ENCODE results near the gene TMEM8B. TPM values are rescaled to one million over a fixed set of nuclear protein-coding genes. Genes with fewer than 3 reads are reported as not detected.

TMEM8B gene
- total RNA-seq, 1 donor from 2014 or later = 44.4 TPM

- H3K36me3 Mint-ChIP-seq (ENCODE audit: unreplicated experiment) = peaks cover 9% of the 10 kb centered on the region
- DNase-seq = no peak
- no peak for TF ChIP-seq CTCF (IDR thresholded peaks at IDR 0.05; ENCODE audit: partially characterized antibody, unreplicated experiment)
- H3K4me3 Mint-ChIP-seq (ENCODE audit: unreplicated experiment) = no peak overlapping the region
- H3K9me3 Mint-ChIP-seq (ENCODE audit: unreplicated experiment) = peaks cover 7% of the 10 kb centered on the region
- H3K27me3 Mint-ChIP-seq (ENCODE audit: unreplicated experiment) = peaks cover 8% of the 10 kb centered on the region
- H3K27ac Mint-ChIP-seq (ENCODE audit: unreplicated experiment) = no peak overlapping the region
- peaks cover 7% of the 10 kb centered on the region for H3K4me1 Mint-ChIP-seq (ENCODE audit: low read depth, unreplicated experiment)
Measured at GRCh38 chr9:35839926-35840325, 10.9 kb downstream of the TMEM8B start.

GRCh38 chr9:35840881-35841644, 12.0 kb downstream of the TMEM8B start:
- Mint-ChIP-seq H3K27ac (ENCODE audit: unreplicated experiment) (no peak overlapping the region), H3K9me3 (ENCODE audit: unreplicated experiment) (peaks cover 5% of the 10 kb centered on the region), H3K4me1 (ENCODE audit: low read depth, unreplicated experiment) (peaks cover 9% of the 10 kb centered on the region), H3K36me3 (ENCODE audit: unreplicated experiment) (peaks cover 5% of the 10 kb centered on the region), H3K4me3 (ENCODE audit: unreplicated experiment) (no peak overlapping the region), H3K27me3 (ENCODE audit: unreplicated experiment) (peaks cover 8% of the 10 kb centered on the region)
- no peak for TF ChIP-seq CTCF (IDR thresholded peaks at IDR 0.05; ENCODE audit: partially characterized antibody, unreplicated experiment)
- no peak for DNase-seq

DNA sequence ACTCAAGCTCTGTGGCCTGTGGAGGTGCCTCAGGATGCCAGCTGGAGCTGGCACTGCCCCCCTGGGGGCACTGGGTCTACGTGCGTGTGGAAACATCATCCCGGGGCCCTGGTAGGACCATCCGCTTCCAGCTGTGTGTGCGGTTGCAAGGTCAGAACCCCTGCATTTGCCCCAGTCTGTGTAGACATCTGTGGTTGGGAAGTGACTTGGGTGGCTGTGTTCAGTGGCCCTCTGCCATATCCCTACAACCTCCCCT, 12.5 kb downstream of the TMEM8B start:
- H3K27ac Mint-ChIP-seq (ENCODE audit: unreplicated experiment) = no peak overlapping the region
- H3K36me3 Mint-ChIP-seq (ENCODE audit: unreplicated experiment) = peaks cover 5% of the 10 kb centered on the region
- H3K4me1 Mint-ChIP-seq (ENCODE audit: low read depth, unreplicated experiment) = peaks cover 9% of the 10 kb centered on the region
- H3K9me3 Mint-ChIP-seq (ENCODE audit: unreplicated experiment) = peaks cover 5% of the 10 kb centered on the region
- H3K4me3 Mint-ChIP-seq (ENCODE audit: unreplicated experiment) = no peak overlapping the region
- TF ChIP-seq CTCF (IDR thresholded peaks at IDR 0.05; ENCODE audit: partially characterized antibody, unreplicated experiment) = no peak
- no peak for DNase-seq
- H3K27me3 Mint-ChIP-seq (ENCODE audit: unreplicated experiment) = peaks cover 8% of the 10 kb centered on the region

DNA sequence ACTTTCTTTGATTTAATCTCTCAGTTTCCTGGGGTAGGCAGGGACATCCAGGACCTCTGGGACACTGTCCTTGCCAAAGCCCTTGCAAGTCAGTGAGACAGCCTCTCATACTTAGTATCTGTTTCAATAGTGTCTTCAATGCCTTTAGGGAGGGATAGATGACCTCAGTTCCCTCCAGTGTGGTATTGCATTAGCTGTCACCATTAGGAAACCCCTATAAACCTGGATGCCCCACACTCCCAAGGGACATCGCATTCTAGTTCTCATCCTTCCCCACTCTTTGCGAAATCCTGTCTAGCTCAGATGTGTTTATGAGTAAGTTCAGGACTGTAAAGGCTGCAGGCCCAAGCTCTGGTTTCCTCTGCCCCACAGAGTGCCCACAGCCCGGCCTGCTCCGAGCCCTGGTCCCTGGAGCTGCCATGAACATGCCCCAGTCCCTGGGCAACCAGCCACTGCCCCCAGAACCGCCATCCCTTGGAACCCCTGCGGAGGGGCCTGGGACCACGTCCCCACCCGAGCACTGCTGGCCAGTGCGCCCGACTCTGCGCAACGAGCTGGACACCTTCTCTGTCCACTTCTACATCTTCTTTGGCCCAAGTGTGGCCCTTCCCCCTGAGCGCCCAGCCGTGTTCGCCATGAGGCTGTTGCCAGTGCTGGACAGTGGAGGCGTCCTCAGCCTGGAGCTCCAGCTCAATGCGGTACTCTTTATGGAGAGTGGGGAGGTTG, 13.2 kb downstream of the TMEM8B start:
- Mint-ChIP-seq H3K4me3 (ENCODE audit: unreplicated experiment) (no peak overlapping the region), H3K27me3 (ENCODE audit: unreplicated experiment) (peaks cover 9% of the 10 kb centered on the region), H3K27ac (ENCODE audit: unreplicated experiment) (no peak overlapping the region), H3K36me3 (ENCODE audit: unreplicated experiment) (peaks cover 6% of the 10 kb centered on the region), H3K9me3 (ENCODE audit: unreplicated experiment) (peaks cover 5% of the 10 kb centered on the region), H3K4me1 (ENCODE audit: low read depth, unreplicated experiment) (peaks cover 12% of the 10 kb centered on the region)
- no peak for DNase-seq
- TF ChIP-seq CTCF (IDR thresholded peaks at IDR 0.05; ENCODE audit: partially characterized antibody, unreplicated experiment) = no peak

- Mint-ChIP-seq H3K36me3 (ENCODE audit: unreplicated experiment) (peaks cover 12% of the 10 kb centered on the region), H3K4me3 (ENCODE audit: unreplicated experiment) (no peak overlapping the region), H3K4me1 (ENCODE audit: low read depth, unreplicated experiment) (peaks cover 15% of the 10 kb centered on the region), H3K9me3 (ENCODE audit: unreplicated experiment) (peaks cover 5% of the 10 kb centered on the region), H3K27ac (ENCODE audit: unreplicated experiment) (no peak overlapping the region), H3K27me3 (ENCODE audit: unreplicated experiment) (peaks cover 8% of the 10 kb centered on the region)
- DNase-seq = no peak
- TF ChIP-seq CTCF (IDR thresholded peaks at IDR 0.05; ENCODE audit: partially characterized antibody, unreplicated experiment) = no peak
Measured at GRCh38 chr9:35842795-35843194, 13.8 kb downstream of the TMEM8B start.

Measured in glutamatergic neuron (in vitro differentiated cells).